AG08395 (cell line): ENCODE results near the gene CSF2.
"Not testable (repeated sequence)": the region's sequence is repeated elsewhere in the genome, so short reads cannot be mapped to it uniquely, and the experiment has no call there.

Experiments
- DNase-seq: peaks from one replicate; pipeline ENCODE4 v3.0.0; 2012; ENCODE audit warnings: mixed read lengths, low spot score

The CSF2 gene

GRCh38 chr5:132087176-132087575 lies 13.6 kb downstream of the CSF2 start:
- DNase-seq, result no peak

DNA sequence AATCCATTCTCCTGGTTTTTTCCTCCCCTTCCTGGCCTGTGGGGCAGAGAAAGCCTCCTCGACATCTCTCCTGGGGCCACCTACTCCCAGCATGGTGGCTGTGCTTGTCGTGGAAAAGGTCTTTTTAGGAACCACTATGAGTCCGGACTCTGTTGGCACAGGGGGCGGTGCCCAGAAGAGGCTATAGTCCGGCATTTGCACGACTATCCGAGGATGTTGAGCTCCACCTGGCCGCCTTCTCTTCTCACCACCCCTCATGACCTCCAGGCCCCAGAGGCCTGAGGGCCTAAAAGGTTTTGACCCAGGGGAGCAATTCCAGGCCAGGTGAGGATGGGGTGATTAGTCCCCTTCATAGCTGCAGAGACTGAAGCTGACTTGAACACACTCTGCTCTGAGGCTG lies 14.1 kb downstream of the CSF2 start:
- DNase-seq, result no peak

DNA sequence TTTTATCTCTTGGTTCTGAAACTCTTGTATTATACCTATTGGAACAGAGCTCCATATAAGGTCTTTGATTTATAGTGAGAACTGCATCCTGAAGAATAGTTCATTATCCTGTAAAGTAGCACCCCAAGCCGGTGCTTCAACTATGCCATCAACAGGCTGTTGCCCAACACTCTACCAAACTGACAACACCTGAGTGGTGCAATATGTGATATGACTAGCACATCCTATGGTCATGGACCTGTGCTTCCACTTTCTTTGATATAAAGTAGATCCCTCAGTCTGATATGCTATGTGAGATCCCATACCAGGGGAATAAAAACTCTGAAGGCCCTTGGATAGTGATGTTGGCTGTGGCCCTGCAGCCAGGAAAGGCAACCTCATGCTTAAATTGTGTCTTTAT lies 15.8 kb downstream of the CSF2 start:
- DNase-seq, result no peak

DNA sequence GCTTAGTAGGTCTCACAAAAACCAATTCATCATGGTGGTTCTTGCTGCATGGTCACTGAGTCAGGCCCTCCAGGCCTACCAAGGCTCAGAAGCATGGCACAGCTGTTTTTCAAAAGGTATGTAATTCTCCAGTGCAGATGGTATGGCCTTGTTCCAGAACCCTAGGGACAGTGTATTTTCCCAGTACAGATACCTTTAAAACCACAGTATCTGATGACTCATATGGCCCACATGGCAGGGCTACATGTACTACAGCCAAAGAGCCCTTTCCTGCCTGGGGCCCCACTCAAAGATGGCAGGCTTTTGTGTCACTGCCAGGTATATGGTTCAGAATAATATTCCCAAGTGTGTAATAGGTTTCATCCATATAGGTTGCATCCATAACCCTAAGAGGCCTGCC lies 16.5 kb downstream of the CSF2 start:
- DNase-seq, result peak; percentile 78

DNA sequence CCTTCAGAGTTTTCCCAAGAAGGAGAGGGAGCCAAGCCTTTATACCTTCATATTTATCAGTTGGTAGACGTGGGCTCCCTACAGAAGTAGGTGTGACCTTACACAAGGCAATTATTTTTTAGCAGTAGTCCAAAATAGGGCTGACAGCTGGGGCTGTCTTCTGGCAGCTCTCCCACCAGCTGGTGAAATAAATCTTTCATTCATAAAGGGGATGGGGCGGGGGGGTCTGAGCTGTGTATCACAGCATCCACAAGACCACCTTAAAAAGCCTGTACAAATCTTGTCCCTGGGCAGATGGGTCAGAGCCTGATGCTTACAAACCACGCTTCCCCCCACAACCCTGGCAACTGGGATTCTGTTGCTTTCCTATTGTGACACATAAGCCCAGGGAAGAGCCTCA lies 19.7 kb downstream of the CSF2 start:
- DNase-seq, result no peak

- DNase-seq, result peak; percentile 93
These were observed 20.9 kb downstream of the CSF2 start for GRCh38 chr5:132094393-132095076.

DNA sequence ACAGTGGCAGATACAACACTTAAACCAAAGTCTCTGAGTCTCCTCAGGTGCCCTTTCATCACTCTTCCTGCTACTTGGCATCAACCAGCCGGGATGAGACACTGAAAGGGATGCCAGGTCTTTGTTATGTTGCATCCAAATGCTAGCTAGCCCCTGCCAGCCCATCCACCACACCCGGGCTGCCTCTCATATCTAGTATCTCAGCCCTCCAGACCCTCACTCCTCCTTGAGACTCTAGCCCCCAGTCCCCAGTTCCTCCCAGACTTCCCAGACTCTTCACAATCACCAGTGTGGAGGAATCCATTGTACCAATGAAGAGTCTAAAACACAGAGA lies 21.5 kb downstream of the CSF2 start:
- no peak for DNase-seq

DNA sequence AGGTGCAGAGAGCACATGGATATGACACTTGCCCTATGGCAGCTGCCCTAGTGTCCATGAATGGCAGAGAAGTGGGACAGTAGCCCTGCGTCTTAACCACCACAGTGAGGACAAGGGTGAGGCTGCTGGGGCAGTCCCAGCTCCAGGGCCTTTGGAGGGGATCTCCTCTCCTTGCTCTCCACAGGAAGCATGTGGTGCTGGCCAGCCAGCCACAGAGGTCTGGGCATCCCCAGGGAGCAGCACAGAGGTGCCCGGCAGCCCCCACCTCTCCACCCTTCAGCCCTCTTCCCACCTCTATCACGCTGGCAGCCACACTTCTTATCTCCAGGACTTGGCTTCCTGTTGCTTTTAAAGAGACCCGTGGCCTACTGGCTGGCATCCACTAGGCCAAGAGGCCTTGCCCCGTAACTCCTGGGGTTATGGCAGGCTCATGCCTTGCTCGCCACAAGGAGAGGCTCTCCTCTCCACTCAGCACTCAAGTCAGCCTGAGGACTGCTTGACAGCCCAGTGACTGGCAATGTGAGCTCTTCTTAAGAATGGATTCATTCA lies 21.9 kb downstream of the CSF2 start:
- DNase-seq, result no peak

DNA sequence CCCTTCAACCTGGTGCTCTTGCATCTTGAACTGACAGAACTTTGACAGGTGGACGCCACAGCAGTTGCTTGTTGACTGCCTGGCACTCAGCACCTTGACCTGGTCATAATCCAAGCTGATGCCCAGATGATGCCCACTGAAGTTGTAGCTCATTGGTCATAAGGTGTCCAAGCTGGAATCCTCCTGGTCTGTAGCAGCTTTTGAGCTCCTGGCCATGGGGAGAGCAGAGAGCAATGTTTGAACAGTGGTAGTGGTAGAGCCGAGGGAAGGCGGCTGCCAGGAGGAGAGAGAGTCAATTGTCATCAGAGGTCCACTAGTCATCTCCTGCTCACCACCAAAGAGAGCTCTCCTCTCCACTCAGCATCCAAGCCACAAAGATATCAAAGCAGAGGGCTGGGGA lies 23.3 kb downstream of the CSF2 start:
- DNase-seq, result no peak

DNA sequence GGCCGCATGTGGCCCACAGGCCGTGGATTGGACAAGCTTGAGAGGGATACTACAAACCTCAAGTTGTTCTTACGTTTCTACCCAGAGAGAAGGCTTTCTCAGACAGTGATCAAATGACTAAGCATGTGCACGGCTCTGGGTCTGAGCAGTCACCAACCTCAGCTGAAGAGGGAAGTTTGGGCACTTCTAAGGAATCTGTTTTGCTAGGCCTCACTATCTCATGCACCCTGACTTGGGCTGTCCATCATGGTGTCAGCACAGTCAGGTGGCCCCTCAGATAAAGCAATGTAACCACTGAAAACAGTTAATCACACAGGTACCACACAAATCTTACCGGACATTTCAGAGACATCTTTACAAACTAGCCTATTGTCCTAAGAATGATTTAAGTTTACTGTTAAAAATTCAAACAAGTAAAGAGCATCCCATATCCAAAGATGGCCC lies 24.6 kb downstream of the CSF2 start:
- DNase-seq, result peak; percentile 29

GRCh38 chr5:132098621-132099020 lies 25.0 kb downstream of the CSF2 start:
- no peak for DNase-seq

DNA sequence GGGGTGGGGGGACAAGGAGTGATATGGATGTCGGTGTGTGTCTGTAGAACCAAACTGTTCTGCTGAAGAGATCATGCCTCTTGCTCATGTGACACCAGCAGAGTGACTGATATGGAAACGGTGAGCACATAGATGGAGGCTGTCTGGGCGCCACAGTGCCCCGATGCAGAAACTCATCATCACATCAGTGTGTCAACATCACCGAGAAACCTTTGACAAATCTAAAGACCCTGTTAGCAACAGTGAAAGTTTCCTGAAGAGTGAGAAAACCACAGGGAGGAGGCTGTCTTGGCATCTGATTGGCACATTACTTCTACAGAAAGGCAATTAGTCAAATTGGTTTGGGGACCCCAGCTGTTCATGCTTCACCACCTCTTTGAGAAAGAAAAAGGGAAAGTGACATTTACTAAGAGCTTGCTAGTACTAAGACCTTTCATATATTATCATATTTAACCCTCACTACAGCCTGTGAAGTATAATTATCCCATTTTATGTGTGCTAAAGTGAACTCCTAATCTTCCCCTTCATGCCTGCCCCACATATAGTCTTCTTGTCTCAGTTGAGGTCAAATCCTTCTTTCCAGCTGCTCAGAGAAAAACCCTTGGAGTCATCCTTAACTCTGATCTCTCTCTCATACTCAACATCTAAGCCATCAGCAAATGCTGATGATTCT lies 25.6 kb downstream of the CSF2 start:
- DNase-seq, result no peak

DNA sequence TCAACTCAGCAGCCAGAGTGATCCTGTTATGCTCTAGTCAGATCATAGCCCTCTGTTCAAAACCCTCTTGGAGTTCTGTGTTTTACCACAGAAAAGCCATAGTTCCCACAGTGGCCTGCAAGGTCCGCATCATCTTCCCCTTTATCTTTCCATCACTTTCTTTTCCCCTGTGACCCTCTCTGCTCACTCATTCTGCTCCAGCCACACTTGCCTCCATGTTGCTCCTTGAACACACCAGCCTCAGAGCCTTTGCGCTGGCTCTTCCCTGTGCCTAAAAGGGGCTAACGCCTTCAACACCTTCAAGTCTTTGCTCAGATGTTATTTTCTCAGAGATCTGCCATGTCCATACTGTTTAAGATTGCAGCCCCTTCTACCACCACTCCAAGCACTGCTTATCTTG lies 26.3 kb downstream of the CSF2 start:
- DNase-seq, result no peak

DNA sequence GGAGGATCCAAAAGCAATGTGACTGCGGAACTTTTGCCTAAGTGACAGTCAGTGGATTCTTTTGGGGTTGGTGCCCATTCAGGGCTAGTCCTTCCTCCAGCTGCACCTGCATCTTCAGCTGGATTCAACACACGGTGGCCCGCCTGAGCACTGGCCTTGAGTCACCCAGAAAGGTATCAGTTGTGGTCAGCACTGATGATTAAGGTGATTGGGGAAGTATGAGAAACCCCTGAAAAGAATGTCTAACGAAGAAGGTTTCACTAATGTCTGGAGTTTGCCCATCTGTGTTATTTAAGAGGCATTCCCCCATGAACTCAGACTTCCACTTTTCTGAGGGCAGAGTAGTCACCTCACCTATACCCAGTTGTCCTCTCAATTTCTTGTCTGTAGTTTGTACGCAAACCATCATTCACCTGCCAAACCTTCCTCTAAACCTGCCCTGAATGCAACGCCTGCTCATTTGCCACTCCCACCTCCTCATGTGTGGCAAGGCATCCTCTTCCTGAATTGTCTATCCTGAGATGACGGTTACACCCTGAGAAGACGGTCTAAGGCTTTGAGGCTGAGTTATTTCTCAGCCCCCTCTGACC lies 27.2 kb downstream of the CSF2 start:
- no peak for DNase-seq

- DNase-seq, result no peak
These were observed 27.8 kb downstream of the CSF2 start for GRCh38 chr5:132101385-132101880.

- no peak for DNase-seq
These were observed 28.6 kb downstream of the CSF2 start for GRCh38 chr5:132102101-132102701.

GRCh38 chr5:132102944-132103331 lies 29.3 kb downstream of the CSF2 start:
- DNase-seq, result no peak

DNA sequence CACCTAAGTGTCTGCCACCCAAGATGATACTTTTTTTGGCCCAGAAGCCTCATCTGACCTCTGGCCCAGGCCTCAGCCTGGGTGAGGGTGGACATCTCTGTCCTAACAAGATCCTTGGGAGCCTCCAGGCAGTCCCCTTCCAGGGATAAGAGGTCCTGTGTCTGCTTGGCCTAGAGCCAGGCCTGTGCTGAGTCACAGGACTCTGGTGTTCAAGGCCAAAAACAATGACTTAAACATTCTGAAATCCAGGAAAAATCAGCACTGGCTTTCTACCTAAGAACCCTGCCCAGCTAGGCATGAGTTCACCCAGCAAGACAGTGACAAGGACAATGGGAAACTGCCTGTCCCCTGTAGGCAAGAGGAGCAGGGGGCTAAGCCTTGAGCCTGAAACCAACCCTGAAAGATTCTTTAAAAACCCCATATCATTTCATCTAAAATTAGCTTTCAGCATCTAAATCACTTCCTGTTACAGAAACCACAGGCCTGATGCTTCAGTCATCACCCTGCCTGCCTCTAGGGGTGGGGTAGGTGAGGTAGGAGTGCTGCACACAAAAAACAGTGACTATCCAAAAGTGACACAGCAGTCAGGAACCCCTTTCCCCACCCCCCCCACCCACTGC lies 29.9 kb downstream of the CSF2 start:
- peak; percentile 91 for DNase-seq

GRCh38 chr5:132103969-132104391 lies 30.4 kb downstream of the CSF2 start:
- DNase-seq, result no peak

DNA sequence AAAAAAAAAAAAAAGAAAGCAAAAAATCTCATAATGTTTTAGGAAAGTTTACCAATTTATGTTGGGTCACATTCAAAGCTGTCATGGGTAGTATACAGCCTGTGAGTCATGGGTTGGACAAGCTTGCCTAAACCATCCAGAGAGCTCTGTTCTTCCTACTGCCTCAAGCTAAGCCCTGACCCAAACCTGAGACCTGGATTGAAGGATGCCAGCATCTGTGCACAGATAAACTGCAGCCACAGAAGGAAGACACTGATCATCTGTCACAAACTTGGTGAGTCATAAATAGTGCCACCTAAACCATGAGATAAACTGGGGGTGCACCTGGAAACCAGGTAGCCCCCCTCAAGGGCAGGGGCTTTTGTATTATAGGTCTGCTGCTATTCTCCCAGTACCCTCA lies 31.0 kb downstream of the CSF2 start:
- peak; percentile 62 for DNase-seq

GRCh38 chr5:132105688-132106087 lies 32.1 kb downstream of the CSF2 start:
- DNase-seq, result no peak

- not testable (repeated sequence) for DNase-seq
These were observed 34.9 kb downstream of the CSF2 start for GRCh38 chr5:132108495-132108894.
